ENCODE measurements around the gene ARMC12. TPM values are rescaled to one million over a fixed set of nuclear protein-coding genes. Genes with fewer than 3 reads are reported as not detected.

The ARMC12 gene
- total and polyA plus RNA-seq, 10 of the 15 experiments (the other 5 are each of a cell fraction or from before 2014, with no cell fraction given) = 0.10 to 1.6 (median 0.62) TPM

GRCh38 chr6:35750557-35750956 lies 13.7 kb downstream of the ARMC12 start:
- ATAC-seq = no peak
- POLR2A ChIA-PET = no interaction called here
- Histone ChIP-seq H3K9me3 (replicated peaks; ENCODE audit: control insufficient read depth, insufficient read depth, low read length) (peaks cover 2% of the 10 kb centered on the region; the same call in 2 of the 3 replicates), H2AFZ (ENCODE audit: control insufficient read depth, low read depth, low read length) (no peak overlapping the region), H3K79me2 (ENCODE audit: control insufficient read depth, insufficient read depth, low read length) (no peaks in the 10 kb centered on the region), H3K4me1 (ENCODE audit: control insufficient read depth, insufficient read depth, low read length) (no peaks in the 10 kb centered on the region), H3K9ac (ENCODE audit: control insufficient read depth, insufficient read depth, low read length) (no peak overlapping the region), H4K20me1 (ENCODE audit: control insufficient read depth, insufficient read depth) (no peaks in the 10 kb centered on the region), H3K4me3 (no peak overlapping the region), H3K27me3 (replicated peaks in 1 of 2; ENCODE audit: control insufficient read depth in 2 of 2, insufficient read depth in 2 of 2, low read length in 1 of 2) (no peaks in the 10 kb centered on the region), H3K36me3 (ENCODE audit: control insufficient read depth in 2 of 2, insufficient read depth in 2 of 2, low read length in 1 of 2) (no peaks in the 10 kb centered on the region), H3K27ac (ENCODE audit: control insufficient read depth, insufficient read depth) (no peak overlapping the region), H3K4me2 (ENCODE audit: control insufficient read depth, insufficient read depth) (no peak overlapping the region)
- CTCF ChIA-PET = interaction anchor here (1.0 kb wide), 1 partner anchor 9 kb away, joined by 4 read pairs; no protein-coding TSS in a partner anchor
- 59% methylated on average over 7 of the region's 7 CpGs for WGBS (ENCODE audit: insufficient coverage, insufficient replicate concordance, low lambda C conversion rate, missing lambda C conversion rate)
- no peak for DNase-seq (ENCODE audit: low read depth, low spot score)
- TF ChIP-seq SRF (IDR thresholded peaks at IDR 0.05; ENCODE audit: low read depth in 2 of 2, low read length in 2 of 2) (0 out of 4 replicates have a peak, but pooled peaks of 1 of the 2 experiments have one; percentile 57), FOS (IDR thresholded peaks at IDR 0.05; ENCODE audit: borderline replicate concordance, extremely low read depth, insufficient read length) (no peak)
- intact Hi-C loops (cut with micrococcal nuclease; ENCODE audit: unreplicated experiment) (no loop called here), in situ Hi-C loops (cut with MboI) (no loop called here)
- RAD21 ChIA-PET (ENCODE audit: unreplicated experiment) = no interaction called here
- FAIRE-seq = no peak
- SMC1A ChIA-PET (ENCODE audit: uncharacterized antibody, unreplicated experiment) = interaction anchor here (1.1 kb wide), 1 partner anchor 10 kb away, joined by 3 read pairs; no protein-coding TSS in a partner anchor
- no TSS peak for BruUV-seq (replicated peaks)

- DNase-seq (ENCODE audit: low read depth, low spot score) = no peak
- Histone ChIP-seq H3K36me3 (ENCODE audit: control insufficient read depth in 2 of 2, insufficient read depth in 2 of 2, low read length in 1 of 2) (no peaks in the 10 kb centered on the region), H3K4me2 (ENCODE audit: control insufficient read depth, insufficient read depth) (no peak overlapping the region), H3K27ac (ENCODE audit: control insufficient read depth, insufficient read depth) (no peak overlapping the region), H3K27me3 (replicated peaks in 1 of 2; ENCODE audit: control insufficient read depth in 2 of 2, insufficient read depth in 2 of 2, low read length in 1 of 2) (no peaks in the 10 kb centered on the region), H3K9me3 (replicated peaks; ENCODE audit: control insufficient read depth, insufficient read depth, low read length) (peaks cover 2% of the 10 kb centered on the region; the same call in 2 of the 3 replicates), H2AFZ (ENCODE audit: control insufficient read depth, low read depth, low read length) (no peak overlapping the region), H3K9ac (ENCODE audit: control insufficient read depth, insufficient read depth, low read length) (no peak overlapping the region), H3K4me1 (ENCODE audit: control insufficient read depth, insufficient read depth, low read length) (no peaks in the 10 kb centered on the region), H3K4me3 (no peak overlapping the region), H4K20me1 (ENCODE audit: control insufficient read depth, insufficient read depth) (no peaks in the 10 kb centered on the region), H3K79me2 (ENCODE audit: control insufficient read depth, insufficient read depth, low read length) (no peaks in the 10 kb centered on the region)
- WGBS (ENCODE audit: insufficient coverage, insufficient replicate concordance, low lambda C conversion rate, missing lambda C conversion rate) = 31% methylated on average over 4 of the region's 4 CpGs
- intact Hi-C loops (cut with micrococcal nuclease; ENCODE audit: unreplicated experiment) = no loop called here
- no TSS peak for BruUV-seq (replicated peaks)
- ATAC-seq = peak; percentile 49; the same call in 1 of the 3 replicates
- in situ Hi-C loops (cut with MboI) = no loop called here
- CTCF ChIA-PET = interaction anchor here (0.8 kb wide), 1 partner anchor 15 kb away, joined by 3 read pairs; the partner anchor contains the start of gene ARMC12
- FAIRE-seq = no peak
- TF ChIP-seq E4F1 (IDR thresholded peaks at IDR 0.05; ENCODE audit: borderline replicate concordance, partially characterized antibody) = no peak
- TF ChIP-seq HDGF (IDR thresholded peaks at IDR 0.05) = no peak
- no peak for TF ChIP-seq NFYA (IDR thresholded peaks at IDR 0.05; ENCODE audit: borderline replicate concordance, low read depth, low read length)
- POLR2A ChIA-PET = no interaction called here
- RAD21 ChIA-PET (ENCODE audit: unreplicated experiment) = no interaction called here
- SMC1A ChIA-PET (ENCODE audit: uncharacterized antibody, unreplicated experiment) = no interaction called here
Measured at GRCh38 chr6:35751594-35751993, 14.8 kb downstream of the ARMC12 start.

Data from GM12878 (cell line).